GM21737 (cell line): ENCODE data around the gene SPTBN5.

ENCODE experiments used
- ATAC-seq: cut with Tn5 transposase; IDR thresholded peaks from one replicate; pipeline ENCODE4 v1.9.1; 2021; ENCODE audit warnings: mild to moderate bottlenecking, moderate library complexity; ENCODE audit not compliant: unreplicated experiment

Gene SPTBN5

DNA sequence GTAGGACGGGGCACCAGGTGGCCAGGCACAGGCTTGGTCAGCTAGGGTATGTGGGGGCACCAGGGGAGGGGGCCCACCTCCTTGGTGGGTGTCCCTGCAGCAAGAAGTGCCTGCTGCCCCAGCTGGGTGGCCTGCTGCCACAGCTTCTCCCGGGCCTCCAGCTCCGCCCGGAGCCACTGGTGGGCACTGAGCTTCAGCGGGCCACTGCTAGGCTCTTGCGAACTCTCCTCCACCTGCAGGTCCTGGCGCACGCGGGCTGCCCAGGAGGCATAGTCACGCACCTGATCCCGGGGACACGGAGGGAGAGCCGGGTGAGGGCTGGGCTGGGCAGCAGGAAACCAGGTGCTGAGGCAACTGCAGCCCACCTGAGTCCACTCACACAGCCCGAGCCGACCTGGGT is 25.5 kb downstream of the SPTBN5 start:
- no peak for ATAC-seq

DNA sequence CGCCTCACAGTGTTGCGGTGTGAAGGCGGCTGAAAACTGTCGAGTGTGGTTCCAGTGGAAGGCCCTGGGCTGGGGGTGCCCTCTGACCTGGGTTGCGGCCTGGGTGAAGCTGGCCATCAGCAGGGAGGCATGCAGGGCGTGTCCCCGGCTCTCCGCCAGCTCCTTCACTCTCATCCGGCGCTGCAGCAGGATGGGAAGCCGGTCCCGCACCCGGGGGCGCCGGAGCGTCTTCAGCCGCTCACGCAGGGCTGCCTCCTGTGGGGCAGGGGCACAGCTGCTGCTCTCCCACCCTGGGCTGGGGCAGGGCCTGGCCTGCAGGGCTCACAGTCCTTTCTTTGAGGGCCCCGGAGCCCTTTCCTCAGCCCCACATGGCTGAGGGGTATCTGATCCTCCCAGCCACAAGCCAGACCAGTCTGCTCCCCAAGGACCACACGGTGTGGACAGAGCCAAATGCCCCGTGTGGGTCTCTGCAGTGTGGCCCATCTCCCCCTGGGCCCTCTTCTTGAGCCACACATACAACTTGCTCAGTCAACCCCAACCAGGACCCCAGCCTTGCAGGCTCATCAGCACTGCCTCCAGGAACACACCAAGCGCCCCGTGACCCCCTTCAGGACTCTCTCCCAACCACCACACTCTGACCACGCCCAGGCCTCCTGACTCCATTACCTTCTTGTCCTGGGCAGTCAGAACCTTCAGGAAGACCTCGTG is 26.8 kb downstream of the SPTBN5 start:
- ATAC-seq = no peak

DNA sequence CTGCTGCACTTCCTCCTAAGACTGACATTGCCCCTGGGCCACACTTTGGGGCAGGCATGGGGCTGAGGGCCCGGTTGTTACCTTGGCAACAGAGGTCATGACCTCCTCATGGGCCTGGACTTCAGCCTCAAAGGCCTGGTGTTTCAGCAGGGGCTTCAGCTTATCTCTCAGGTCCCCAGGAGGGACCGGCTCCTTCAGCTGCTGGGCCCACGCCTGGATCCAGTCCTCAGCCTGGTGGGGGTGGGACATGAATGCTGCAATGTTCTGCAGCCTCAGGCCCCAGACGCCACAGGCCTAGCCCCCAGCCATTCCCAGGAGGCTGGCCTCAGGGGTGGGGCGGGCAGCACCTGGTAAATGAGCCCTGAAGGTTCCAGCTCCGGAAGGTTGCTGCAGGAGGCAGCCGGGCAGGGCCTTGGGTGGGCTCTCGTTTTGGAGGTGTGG is 27.6 kb downstream of the SPTBN5 start:
- no peak for ATAC-seq

DNA sequence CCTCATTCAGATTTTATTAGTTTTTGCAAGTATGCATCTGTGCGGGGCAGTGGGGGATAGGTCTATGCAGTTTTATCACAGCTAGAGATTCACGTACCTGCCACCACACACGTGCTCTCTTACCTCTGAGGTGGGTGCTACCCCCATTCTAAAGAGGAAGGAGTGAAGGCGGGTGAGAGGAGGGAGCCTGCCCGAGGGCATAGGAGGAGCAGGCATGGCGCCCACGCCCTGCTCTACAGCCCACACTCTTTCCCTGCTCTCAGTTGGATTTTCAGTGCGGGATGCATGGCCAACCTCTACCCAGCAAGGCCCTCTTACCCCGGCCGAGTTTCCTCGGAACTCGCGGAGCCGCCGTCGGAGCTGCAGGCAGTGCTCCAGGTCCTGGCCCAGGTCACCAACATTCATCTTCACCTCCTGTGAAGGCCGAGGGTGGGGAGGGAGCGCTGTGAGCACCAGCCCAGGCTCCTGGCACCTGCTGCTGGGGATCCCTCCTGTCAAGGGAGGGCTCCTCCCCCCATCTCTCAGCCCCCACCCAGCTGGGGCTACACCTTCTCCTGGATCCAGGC is 28.3 kb downstream of the SPTBN5 start:
- no peak for ATAC-seq

DNA sequence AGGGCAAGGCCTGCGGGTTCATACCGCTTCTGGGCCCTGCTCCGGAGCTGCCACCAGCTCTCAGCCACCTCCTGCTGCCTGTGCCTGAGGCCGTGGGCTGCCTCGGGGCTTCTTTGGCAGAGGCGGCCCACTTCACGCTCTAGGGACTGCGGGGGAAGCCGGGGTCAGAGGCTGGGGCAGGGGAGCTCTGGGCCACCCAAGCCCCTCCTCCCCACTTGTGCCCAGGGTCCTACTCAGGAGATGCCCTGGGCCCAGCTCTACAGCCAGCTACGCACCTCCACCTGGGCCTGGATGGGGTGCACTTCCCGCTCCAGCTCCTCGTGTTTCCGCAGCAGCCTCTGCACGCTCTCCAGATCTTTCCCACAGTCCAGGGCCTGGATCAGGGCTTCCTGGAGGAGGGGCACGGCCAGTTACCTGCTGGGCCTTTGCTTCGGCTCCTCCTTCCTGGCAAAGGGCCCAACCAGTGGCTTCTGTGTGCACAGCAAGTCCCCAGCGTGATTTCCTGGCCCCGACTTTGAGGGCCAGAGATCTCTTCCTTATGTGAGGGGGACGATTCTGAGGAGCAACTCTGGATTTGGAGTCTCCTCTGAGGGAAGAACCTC is 31.2 kb downstream of the SPTBN5 start:
- ATAC-seq = no peak

DNA sequence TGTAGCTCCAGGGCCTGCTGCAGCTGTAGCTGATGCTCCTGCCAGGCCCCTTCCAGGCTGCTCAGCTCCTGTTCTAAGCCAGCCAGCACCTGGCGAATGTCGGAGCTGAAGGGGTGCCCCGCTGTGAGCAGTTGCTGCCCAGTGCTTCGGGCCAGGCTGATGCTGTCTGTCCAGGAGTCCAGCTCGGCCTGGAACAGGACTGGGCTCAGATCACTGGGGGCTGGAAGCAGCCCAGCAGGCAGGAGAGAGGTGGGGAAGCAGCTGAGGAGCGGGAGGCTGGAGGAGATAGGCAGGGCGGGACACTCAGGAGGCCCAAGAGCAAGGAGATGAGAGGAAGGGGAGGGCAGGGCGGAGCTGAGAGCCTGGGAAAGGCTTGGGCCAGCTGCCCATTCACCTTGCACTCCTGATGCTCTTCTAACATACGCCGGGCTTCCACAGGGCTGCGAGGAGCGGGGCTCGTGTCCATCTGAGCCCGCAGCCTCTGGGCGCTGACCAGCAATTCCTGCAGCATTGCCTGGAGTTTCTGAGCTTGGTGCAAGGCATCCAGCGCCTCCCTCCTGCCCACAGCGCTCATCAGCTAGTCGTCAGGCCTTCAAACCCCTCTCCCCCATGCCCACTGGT is 32.0 kb downstream of the SPTBN5 start:
- ATAC-seq = no peak

DNA sequence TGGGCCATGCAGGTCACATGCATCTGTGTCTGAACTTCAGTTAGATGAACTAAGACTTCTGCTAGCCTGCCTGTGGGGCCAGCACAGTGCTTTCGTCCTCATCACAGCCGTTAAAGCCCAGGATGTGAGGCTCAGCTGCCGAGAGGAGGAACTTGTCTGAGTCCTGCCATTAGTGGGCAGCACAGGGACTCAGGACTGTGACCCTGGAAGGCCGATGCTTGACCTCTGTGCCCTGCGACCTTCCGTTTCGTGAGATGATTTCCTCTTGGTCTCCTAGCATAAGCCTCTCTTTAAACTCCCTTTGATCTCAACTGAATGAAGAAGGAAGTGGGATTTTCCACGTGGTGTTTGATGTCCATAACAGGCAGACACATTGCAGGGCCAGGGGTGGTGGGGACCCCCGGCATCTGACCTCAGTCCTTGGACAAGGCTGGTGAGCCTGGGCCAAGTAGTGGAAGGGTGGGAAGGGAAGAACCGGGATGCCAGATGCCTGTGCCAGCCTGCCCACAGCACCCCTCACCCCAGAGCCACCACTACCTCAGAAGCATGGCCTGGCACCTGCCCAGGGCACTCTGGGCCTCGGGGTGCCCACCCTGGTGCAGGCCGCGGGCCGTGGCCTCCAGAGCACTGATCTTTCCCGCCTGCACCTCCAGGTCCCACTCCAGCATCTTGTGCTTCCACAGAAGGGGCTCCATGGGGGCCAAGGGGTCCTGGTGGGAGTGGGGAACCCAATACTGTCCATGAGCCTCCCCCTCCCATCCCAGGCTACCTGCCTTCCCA is 33.6 kb downstream of the SPTBN5 start:
- ATAC-seq = no peak

DNA sequence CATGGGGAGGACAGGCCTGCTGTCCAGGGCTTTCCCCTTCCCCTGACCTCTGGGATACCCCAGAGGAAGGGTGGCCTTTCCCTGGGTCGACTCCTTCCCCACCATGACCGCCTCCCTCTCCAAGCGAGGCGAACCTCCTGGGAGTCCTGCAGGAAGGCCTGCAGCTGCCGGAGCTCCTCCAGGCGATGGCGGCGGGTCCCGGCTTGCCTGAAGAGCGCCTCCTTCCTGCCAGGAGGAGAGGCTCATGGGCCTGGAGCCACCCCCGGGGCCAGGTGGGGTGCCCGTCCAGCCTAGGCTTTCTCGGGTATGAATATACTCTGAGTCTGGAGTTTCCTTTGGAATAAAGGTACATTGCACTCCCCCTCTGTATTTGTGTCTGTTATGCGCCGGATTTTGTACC is 35.1 kb downstream of the SPTBN5 start:
- ATAC-seq = no peak

DNA sequence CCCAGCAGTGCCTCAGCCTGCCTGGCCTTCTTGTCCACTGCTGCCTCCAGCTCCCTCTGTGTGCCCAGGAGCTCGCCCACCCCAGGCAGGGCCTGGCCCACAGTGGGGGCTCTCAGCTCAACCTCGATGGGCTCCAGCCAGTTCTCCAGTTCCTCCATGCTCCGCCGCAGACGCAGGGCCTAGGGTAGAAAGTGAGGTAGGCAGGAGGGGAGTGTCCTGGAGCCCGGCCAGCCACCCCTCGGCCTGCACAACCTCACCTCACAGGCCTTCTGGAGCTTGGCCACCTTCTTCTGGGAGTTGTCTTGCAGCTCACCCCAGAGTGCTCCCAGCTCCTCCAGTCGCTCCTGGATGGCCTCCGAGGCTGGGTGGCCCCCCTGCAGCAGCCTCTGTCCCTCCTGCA is 36.5 kb downstream of the SPTBN5 start:
- ATAC-seq = no peak

DNA sequence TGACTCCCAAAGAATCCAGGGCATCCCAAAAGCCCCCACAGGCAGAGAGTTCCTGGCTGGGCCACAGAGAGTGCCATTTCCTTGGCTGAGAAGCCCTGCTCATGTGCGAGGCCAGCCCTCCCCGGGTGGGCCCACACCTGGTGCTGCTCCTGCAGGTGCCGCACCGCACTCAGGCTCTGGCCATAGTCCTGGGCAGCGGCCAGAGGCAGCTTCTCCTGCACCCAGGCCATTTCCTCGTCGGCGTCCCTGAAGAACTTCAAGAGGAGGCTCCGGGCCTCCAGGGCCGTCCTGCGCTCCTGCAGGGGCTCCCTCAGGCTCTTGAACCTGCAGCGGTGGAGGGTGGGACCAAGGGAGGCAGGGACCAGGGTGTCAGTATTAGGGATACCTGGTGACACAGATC is 37.1 kb downstream of the SPTBN5 start:
- ATAC-seq = no peak

GRCh38 chr15:41856262-41856661 is 37.6 kb downstream of the SPTBN5 start:
- ATAC-seq = no peak

GRCh38 chr15:41855261-41855961 is 38.4 kb downstream of the SPTBN5 start:
- ATAC-seq = no peak

DNA sequence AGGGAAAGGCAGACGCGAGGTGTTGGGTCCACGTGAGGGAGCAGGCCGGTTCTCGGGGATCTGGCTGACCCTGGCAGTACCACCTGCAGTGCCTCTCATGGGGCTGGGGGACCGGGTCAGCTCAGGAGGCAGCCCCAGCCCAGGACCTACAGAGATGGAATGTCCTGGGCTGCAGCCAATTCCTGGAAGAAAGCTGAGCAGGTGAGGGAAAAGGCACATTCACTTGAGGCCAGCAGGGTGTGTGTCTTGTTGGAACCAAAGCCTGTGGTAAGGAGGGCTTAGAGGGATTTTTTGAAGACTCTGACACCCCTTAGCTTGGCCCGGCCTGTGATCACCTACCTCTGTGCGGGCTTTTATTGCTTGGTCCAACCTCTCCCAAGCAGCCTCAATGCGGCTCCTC is 39.4 kb downstream of the SPTBN5 start:
- ATAC-seq = no peak

DNA sequence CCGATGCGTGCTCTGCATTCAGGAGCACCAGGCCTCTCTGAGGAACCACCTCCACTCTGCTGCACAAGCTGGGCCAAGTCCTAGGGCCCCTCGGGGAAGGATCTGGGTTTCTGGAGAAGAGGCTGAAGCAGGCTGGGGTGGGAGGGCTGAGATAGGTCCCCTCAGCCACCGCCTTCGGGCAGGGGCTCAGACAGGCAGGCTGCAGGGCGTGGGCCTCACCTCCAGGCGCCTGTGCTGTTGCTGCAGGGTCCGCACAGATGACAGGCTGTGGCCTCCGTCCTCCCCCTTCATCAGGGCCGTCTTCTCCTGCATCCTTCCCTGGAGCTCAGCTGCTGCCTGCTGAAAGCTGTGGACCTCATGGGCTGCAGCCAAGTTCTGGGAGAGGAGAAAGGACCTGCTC is 40.0 kb downstream of the SPTBN5 start:
- ATAC-seq = no peak

GRCh38 chr15:41852736-41853590 is 40.9 kb downstream of the SPTBN5 start:
- ATAC-seq = no peak

- ATAC-seq = no peak
Observed at GRCh38 chr15:41851755-41852370, 42.0 kb downstream of the SPTBN5 start.

DNA sequence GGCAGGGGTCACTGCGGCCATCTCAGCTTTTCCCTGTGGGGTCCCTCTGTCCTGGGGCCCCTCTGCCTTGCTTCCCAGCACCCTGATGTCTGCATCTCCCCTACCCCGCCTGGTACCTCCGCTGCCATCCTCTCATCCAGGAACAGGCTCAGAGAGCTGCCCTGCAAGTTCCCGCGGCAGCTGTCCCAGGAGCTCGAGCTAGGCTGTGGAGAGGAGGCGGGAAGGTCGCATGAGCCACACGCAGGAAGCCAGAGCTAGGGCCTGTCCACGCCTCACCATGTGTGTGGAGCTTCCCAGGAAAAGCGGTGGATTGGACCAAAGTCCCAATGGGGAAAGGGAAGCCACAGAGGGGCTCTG is 42.7 kb downstream of the SPTBN5 start:
- ATAC-seq = no peak

DNA sequence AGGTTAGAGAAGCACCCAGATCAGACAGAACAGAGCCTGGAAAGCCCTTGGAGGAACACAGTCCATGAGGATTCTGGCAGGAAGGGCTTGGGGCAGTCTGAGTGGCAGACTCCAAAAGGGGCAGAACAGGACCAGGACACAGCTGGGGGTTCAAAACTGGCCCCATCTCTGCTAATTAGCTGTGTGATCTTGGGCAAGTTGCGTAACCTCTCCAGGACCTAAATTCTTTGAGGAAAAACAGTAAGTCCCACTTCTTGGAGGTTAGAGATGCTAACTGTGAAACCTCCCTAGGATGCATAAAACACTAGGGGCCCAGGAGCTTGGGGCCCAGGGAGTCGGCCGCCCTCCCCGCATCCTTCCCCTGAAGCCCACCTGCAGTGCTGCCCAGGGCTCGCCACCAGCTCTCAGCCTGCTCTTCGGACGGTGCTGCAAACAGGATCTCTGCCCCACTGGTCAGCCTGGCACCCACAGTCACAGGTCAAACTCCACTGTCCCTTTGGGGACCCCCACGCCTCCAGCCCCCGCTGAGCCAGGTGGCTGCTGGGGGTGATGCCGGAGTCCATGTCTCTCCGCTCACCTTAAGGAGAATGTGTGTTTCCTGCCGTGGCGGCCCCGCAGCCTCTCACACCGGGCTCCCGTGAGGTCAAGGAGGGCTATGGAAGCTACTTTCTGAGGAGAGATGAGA is 43.2 kb downstream of the SPTBN5 start:
- ATAC-seq = no peak

DNA sequence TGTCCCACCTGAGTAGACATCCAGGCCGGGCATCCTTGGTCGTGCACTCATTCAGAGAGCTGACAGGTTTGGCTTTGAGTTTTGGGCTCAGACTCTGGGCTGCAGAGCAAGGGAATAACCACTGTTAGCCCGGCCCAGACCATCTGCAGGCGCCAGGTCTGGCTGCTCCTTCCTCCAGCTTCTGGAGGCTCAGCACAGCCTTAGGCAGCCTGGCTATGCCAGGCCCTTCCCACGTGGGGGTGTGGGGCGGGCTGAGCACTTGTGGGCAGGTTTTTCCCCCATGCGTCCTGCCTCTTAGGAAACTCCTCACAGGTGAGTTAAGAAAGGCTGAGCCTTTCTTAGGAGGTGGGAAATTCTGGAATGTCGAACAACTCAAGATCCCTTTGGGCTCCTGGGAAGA is 44.0 kb downstream of the SPTBN5 start:
- ATAC-seq = no peak
